ENCODE data around the gene PTPRR. TPM values are rescaled to one million over a fixed set of nuclear protein-coding genes. Genes with fewer than 3 reads are reported as not detected.
A peak's percentile ranks its signal among the peaks of the same experiment; 100 is the strongest.

PTPRR gene
- total and polyA plus RNA-seq, 2 of the 13 experiments (the other 11 are each of a cell fraction or from before 2014, with no cell fraction given): not detected

- no peak overlapping the region for H3K4me2 ChIP-seq (ENCODE audit: low read depth, low read length)
- no peak overlapping the region for H3K27ac ChIP-seq (ENCODE audit: extremely low read length, insufficient read depth, low read length)
- FAIRE-seq: no peak
- intact Hi-C loops (cut with micrococcal nuclease; ENCODE audit: unreplicated experiment) (no loop called here), in situ Hi-C loops (cut with HindIII; ENCODE audit: extremely low pct_ligation_motif_present, low pct_unique_long_range_greater_than_20kb) (no loop called here)
- ChIA-PET CTCF (ENCODE audit: low intra/inter-chr PET ratio, low total read pairs) (no interaction called here), POLR2A (no interaction called here)
- H2AFZ ChIP-seq (ENCODE audit: low read length): no peak overlapping the region
- H3K9ac ChIP-seq (ENCODE audit: insufficient read depth, low read depth, low read length): no peak overlapping the region
- no peak for ATAC-seq
- 6% methylated on average over 2 of the region's 2 CpGs for WGBS (ENCODE audit: low lambda C conversion rate)
- no peaks in the 10 kb centered on the region for H3K79me2 ChIP-seq (ENCODE audit: insufficient read depth, low read length)
- no peak for TF ChIP-seq CREB1 (IDR thresholded peaks at IDR 0.05)
- no peak for TF ChIP-seq CREB1 (CRISPR knock-in tag; IDR thresholded peaks at IDR 0.05)
- TF ChIP-seq MED8 (CRISPR knock-in tag; IDR thresholded peaks at IDR 0.05; ENCODE audit: insufficient replicate concordance): no peak
- no peak for TF ChIP-seq ZNF7 (CRISPR knock-in tag; IDR thresholded peaks at IDR 0.05)
- no peak for TF ChIP-seq NFYC (CRISPR knock-in tag; IDR thresholded peaks at IDR 0.05)
- DNase-seq (ENCODE audit: low spot score): no peak
- no peak overlapping the region for H3K4me3 ChIP-seq (replicated peaks in 1 of 3; ENCODE audit: insufficient read depth in 1 of 3, low read depth in 2 of 3, low read length in 3 of 3)
- no peaks in the 10 kb centered on the region for H3K4me1 ChIP-seq (ENCODE audit: insufficient read depth, low read length)
- H3K27me3 ChIP-seq (ENCODE audit: control insufficient read depth in 1 of 2, insufficient read depth in 2 of 2, low read length in 2 of 2): no peaks in the 10 kb centered on the region; a peak in 1 of 5 replicates
- no TSS peak for BruUV-seq (replicated peaks)
- H3K36me3 ChIP-seq (replicated peaks in 1 of 2; ENCODE audit: control insufficient read depth in 1 of 2, insufficient read depth in 2 of 2, low read length in 2 of 2): no peaks in the 10 kb centered on the region
- H4K20me1 ChIP-seq (ENCODE audit: insufficient read depth, low read length): no peaks in the 10 kb centered on the region
- H3K9me3 ChIP-seq (ENCODE audit: low read length): no peaks in the 10 kb centered on the region
Measured at GRCh38 chr12:70763666-70764065, 156.9 kb downstream of the PTPRR start.

- in situ Hi-C loops (cut with HindIII; ENCODE audit: extremely low pct_ligation_motif_present, low pct_unique_long_range_greater_than_20kb) (no loop called here), intact Hi-C loops (cut with micrococcal nuclease; ENCODE audit: unreplicated experiment) (no loop called here)
- DNase-seq (ENCODE audit: low spot score) (no peak), ATAC-seq (no peak), FAIRE-seq (no peak)
- Histone ChIP-seq H3K27ac (ENCODE audit: extremely low read length, insufficient read depth, low read length) (no peak overlapping the region), H3K9me3 (ENCODE audit: low read length) (no peaks in the 10 kb centered on the region), H3K4me2 (ENCODE audit: low read depth, low read length) (no peak overlapping the region), H3K9ac (ENCODE audit: insufficient read depth, low read depth, low read length) (no peak overlapping the region), H2AFZ (ENCODE audit: low read length) (no peak overlapping the region), H3K36me3 (replicated peaks in 1 of 2; ENCODE audit: control insufficient read depth in 1 of 2, insufficient read depth in 2 of 2, low read length in 2 of 2) (no peaks in the 10 kb centered on the region), H4K20me1 (ENCODE audit: insufficient read depth, low read length) (no peaks in the 10 kb centered on the region), H3K4me3 (replicated peaks in 1 of 3; ENCODE audit: insufficient read depth in 1 of 3, low read depth in 2 of 3, low read length in 3 of 3) (no peak overlapping the region), H3K4me1 (ENCODE audit: insufficient read depth, low read length) (peaks cover 6% of the 10 kb centered on the region; the same call in 1 of the 2 replicates), H3K79me2 (ENCODE audit: insufficient read depth, low read length) (no peaks in the 10 kb centered on the region), H3K27me3 (ENCODE audit: control insufficient read depth in 1 of 2, insufficient read depth in 2 of 2, low read length in 2 of 2) (no peaks in the 10 kb centered on the region; a peak in 1 of 5 replicates)
- ChIA-PET POLR2A (no interaction called here), CTCF (ENCODE audit: low intra/inter-chr PET ratio, low total read pairs) (no interaction called here)
- no TSS peak for BruUV-seq (replicated peaks)
- 2% methylated on average over 2 of the region's 2 CpGs for WGBS (ENCODE audit: low lambda C conversion rate)
- TF ChIP-seq ATF7 (IDR thresholded peaks at IDR 0.05) (peak; percentile 51), ATF7 (CRISPR knock-in tag; IDR thresholded peaks at IDR 0.05) (no peak), ZNF775 (CRISPR knock-in tag; IDR thresholded peaks at IDR 0.05; ENCODE audit: borderline replicate concordance) (no peak), CREB1 (IDR thresholded peaks at IDR 0.05) (peak; percentile 52; the same call in 1 of the 2 replicates), CREB1 (CRISPR knock-in tag; IDR thresholded peaks at IDR 0.05) (no peak)
Measured at GRCh38 chr12:70762000-70762399, 158.5 kb downstream of the PTPRR start.

Data from HepG2 (cell line).